Measurements from ENCODE around the gene IGHMBP2.

Gene IGHMBP2

DNA sequence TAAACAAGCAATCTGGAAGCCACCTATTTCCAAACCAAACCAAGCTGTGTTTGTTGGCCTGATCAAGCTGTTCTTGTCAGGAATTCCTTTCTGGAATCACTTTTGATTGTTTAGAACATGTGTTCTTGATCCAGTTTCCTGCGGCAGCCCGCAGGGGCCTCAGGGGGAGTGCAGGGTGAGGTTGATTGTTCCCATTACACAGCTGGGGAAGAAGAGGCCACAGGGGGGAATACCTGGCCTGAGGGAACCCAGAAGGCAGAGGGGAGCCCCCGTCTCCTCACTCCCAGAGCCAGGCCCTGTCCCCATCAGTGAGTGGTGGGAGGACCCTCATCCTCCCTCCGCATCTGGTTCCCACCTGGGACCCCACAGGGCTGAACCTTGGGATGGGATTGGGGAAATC, 72.9 kb downstream of the IGHMBP2 start:
- Histone ChIP-seq H3K36me3 (ENCODE audit: control insufficient read depth, low read length) (no peaks in the 10 kb centered on the region), H3F3A (ENCODE audit: control insufficient read depth, insufficient read depth) (no peaks in the 10 kb centered on the region), H3K9me2 (replicated peaks; ENCODE audit: control insufficient read depth, low read length) (no peaks in the 10 kb centered on the region), H3K4me2 (ENCODE audit: low read length) (no peak overlapping the region), H3K9me3 (ENCODE audit: control insufficient read depth, insufficient read depth, low read length) (no peaks in the 10 kb centered on the region), H4K20me1 (ENCODE audit: control insufficient read depth, insufficient read depth, low read depth, low read length) (no peaks in the 10 kb centered on the region), H3K27ac (ENCODE audit: low read depth, low read length) (no peak overlapping the region), H3K4me3 (ENCODE audit: low read length) (no peak overlapping the region), H3K79me2 (ENCODE audit: control insufficient read depth, low read length) (no peaks in the 10 kb centered on the region), H3K27me3 (ENCODE audit: control insufficient read depth, low read length) (no peaks in the 10 kb centered on the region), H3K4me1 (ENCODE audit: control insufficient read depth, low read length) (no peaks in the 10 kb centered on the region)
- TF ChIP-seq EZH2phosphoT487 (IDR thresholded peaks at IDR 0.05; ENCODE audit: borderline replicate concordance, low read length), result no peak
- TF ChIP-seq, protein P1, sequence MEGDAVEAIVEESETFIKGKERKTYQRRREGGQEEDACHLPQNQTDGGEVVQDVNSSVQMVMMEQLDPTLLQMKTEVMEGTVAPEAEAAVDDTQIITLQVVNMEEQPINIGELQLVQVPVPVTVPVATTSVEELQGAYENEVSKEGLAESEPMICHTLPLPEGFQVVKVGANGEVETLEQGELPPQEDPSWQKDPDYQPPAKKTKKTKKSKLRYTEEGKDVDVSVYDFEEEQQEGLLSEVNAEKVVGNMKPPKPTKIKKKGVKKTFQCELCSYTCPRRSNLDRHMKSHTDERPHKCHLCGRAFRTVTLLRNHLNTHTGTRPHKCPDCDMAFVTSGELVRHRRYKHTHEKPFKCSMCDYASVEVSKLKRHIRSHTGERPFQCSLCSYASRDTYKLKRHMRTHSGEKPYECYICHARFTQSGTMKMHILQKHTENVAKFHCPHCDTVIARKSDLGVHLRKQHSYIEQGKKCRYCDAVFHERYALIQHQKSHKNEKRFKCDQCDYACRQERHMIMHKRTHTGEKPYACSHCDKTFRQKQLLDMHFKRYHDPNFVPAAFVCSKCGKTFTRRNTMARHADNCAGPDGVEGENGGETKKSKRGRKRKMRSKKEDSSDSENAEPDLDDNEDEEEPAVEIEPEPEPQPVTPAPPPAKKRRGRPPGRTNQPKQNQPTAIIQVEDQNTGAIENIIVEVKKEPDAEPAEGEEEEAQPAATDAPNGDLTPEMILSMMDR (IDR thresholded peaks at IDR 0.05; ENCODE audit: low read depth, low read length, poor library complexity, severe bottlenecking), result no peak

DNA sequence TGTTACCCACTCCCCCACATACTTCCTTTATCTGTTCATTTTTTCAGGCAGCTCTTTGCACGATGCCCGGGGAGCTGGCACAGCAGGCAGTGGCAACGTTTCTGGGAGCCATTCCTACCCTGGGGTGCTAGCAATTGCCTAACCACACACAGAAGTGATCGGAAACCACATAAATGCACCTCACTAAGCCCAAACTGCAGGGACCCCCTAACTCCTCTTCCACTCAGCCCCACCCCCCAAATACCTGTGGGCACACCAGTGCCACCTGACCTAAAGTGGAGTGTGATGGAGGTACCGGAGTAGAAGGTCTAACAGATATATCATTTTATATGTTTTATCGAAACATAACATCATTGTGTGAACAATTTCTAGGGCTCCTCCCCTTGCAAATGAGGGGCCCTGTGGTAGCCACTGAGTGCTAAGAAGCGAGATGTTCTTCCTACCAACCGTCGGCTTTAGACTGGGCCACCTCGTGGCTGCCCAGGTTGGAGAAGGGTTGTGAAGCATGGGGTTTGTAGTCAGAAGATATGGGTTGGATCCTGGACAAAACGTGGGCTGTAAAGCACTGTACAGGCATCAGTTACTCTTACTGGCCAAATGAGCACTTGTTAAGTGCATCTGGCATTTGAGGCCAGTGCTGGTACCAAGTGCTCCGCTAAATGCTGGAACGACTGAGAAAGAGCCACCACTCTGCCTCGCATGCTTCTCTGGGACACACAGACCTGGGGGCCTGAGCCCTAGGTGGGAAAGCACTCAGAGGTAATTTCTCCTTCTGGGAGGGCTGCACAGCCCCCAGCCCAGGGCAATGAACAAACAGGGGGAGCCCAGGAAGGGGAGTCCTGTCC, 74.3 kb downstream of the IGHMBP2 start:
- Histone ChIP-seq H3K27ac (ENCODE audit: low read depth, low read length) (no peak overlapping the region), H3K9me3 (ENCODE audit: control insufficient read depth, insufficient read depth, low read length) (no peaks in the 10 kb centered on the region), H3F3A (ENCODE audit: control insufficient read depth, insufficient read depth) (no peaks in the 10 kb centered on the region), H3K36me3 (ENCODE audit: control insufficient read depth, low read length) (no peaks in the 10 kb centered on the region), H3K79me2 (ENCODE audit: control insufficient read depth, low read length) (no peaks in the 10 kb centered on the region), H3K9me2 (replicated peaks; ENCODE audit: control insufficient read depth, low read length) (no peaks in the 10 kb centered on the region), H3K4me3 (ENCODE audit: low read length) (no peak overlapping the region), H4K20me1 (ENCODE audit: control insufficient read depth, insufficient read depth, low read depth, low read length) (no peaks in the 10 kb centered on the region), H3K27me3 (ENCODE audit: control insufficient read depth, low read length) (no peaks in the 10 kb centered on the region), H3K4me1 (ENCODE audit: control insufficient read depth, low read length) (no peaks in the 10 kb centered on the region), H3K4me2 (ENCODE audit: low read length) (no peak overlapping the region)
- TF ChIP-seq, protein P1 (IDR thresholded peaks at IDR 0.05; ENCODE audit: low read depth, low read length, poor library complexity, severe bottlenecking), result no peak
- TF ChIP-seq EZH2phosphoT487 (IDR thresholded peaks at IDR 0.05; ENCODE audit: borderline replicate concordance, low read length), result no peak

DNA sequence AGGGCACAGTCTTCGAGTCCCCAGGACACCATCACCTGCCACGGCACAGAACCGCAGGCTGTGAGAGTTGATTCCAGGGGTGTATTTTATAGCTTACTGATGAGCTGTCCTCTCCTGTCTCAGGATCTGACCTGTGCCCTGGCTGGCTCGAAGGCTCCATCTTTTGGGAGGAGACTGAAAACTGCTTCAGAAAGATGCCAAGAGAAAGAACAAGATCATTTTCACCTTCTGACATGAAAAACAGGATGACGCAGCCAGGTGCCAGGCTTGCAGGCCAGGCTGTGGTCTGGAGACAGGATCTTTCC, 74.9 kb downstream of the IGHMBP2 start:
- no peak overlapping the region for H3K27ac ChIP-seq (ENCODE audit: low read depth, low read length)
- no peak overlapping the region for H3K4me2 ChIP-seq (ENCODE audit: low read length)
- H3K36me3 ChIP-seq (ENCODE audit: control insufficient read depth, low read length), result no peaks in the 10 kb centered on the region
- H3K79me2 ChIP-seq (ENCODE audit: control insufficient read depth, low read length), result no peaks in the 10 kb centered on the region
- no peak for TF ChIP-seq EZH2phosphoT487 (IDR thresholded peaks at IDR 0.05; ENCODE audit: borderline replicate concordance, low read length)
- TF ChIP-seq, protein P1 (IDR thresholded peaks at IDR 0.05; ENCODE audit: low read depth, low read length, poor library complexity, severe bottlenecking), result no peak
- H3K4me3 ChIP-seq (ENCODE audit: low read length), result no peak overlapping the region
- H3K9me2 ChIP-seq (replicated peaks; ENCODE audit: control insufficient read depth, low read length), result no peaks in the 10 kb centered on the region
- H4K20me1 ChIP-seq (ENCODE audit: control insufficient read depth, insufficient read depth, low read depth, low read length), result no peaks in the 10 kb centered on the region
- no peaks in the 10 kb centered on the region for H3K27me3 ChIP-seq (ENCODE audit: control insufficient read depth, low read length)
- H3K4me1 ChIP-seq (ENCODE audit: control insufficient read depth, low read length), result no peaks in the 10 kb centered on the region
- no peaks in the 10 kb centered on the region for H3K9me3 ChIP-seq (ENCODE audit: control insufficient read depth, insufficient read depth, low read length)
- no peaks in the 10 kb centered on the region for H3F3A ChIP-seq (ENCODE audit: control insufficient read depth, insufficient read depth)
